Cerebellar nuclear complex (tissue), 1 donor: ENCODE results near the gene SATB2.

Experiments used
- DNase-seq, 2 experiments: peaks; one replicate each; lab custom pipeline; 2025; lab: John Stamatoyannopoulos, UW

The SATB2 gene

GRCh38 chr2:199465988-199466691, 8.4 kb upstream of the SATB2 start:
- DNase-seq, result no peak

GRCh38 chr2:199465390-199465789, 7.7 kb upstream of the SATB2 start:
- DNase-seq, result no peak

- DNase-seq, result no peak
Measured at GRCh38 chr2:199464606-199465352, 7.0 kb upstream of the SATB2 start.

- DNase-seq, result no peak
Measured at GRCh38 chr2:199463708-199464605, 6.2 kb upstream of the SATB2 start.

- no peak for DNase-seq
Measured at GRCh38 chr2:199462956-199463692, 5.4 kb upstream of the SATB2 start.

- no peak for DNase-seq
Measured at GRCh38 chr2:199462347-199462955, 4.7 kb upstream of the SATB2 start.

- no peak for DNase-seq
Measured at GRCh38 chr2:199461711-199462346, 4.1 kb upstream of the SATB2 start.

GRCh38 chr2:199460846-199461710, 3.3 kb upstream of the SATB2 start:
- DNase-seq, result no peak

- no peak for DNase-seq
Measured at GRCh38 chr2:199460101-199460671, 2.4 kb upstream of the SATB2 start.

- DNase-seq, result peak in 1 of 2 experiments; percentile 26
Measured at GRCh38 chr2:199459286-199460100, 1.8 kb upstream of the SATB2 start.

- no peak for DNase-seq
Measured at GRCh38 chr2:199458806-199459285, 1.1 kb upstream of the SATB2 start.

- DNase-seq, result no peak
Measured at GRCh38 chr2:199458009-199458805, 468 bp upstream of the SATB2 start.

- DNase-seq, result no peak
Measured at GRCh38 chr2:199456383-199457146, 1.2 kb downstream of the SATB2 start.

- DNase-seq, result no peak
Measured at GRCh38 chr2:199455545-199456382, 2.0 kb downstream of the SATB2 start.

- no peak for DNase-seq
Measured at GRCh38 chr2:199455210-199455544, 2.6 kb downstream of the SATB2 start.

- no peak for DNase-seq
Measured at GRCh38 chr2:199452991-199453379, 4.8 kb downstream of the SATB2 start.
